Lower lobe of right lung (tissue), 2 donors: ENCODE measurements around the gene TMEM259. TPM values are rescaled to one million over a fixed set of nuclear protein-coding genes. Genes with fewer than 3 reads are reported as not detected.

ENCODE experiments used
- ATAC-seq, 2 donors: fragments of 200-7000 bp; cut with Tn5 transposase; one replicate each; pipeline ENCODE4 v1.9.1; 2020 to 2022; ENCODE audit warnings: mild to moderate bottlenecking in 2 of 2, moderate library complexity in 2 of 2
- DNase-seq: peaks from one replicate; pipeline ENCODE4 v3.0.0-alpha.2; 2020
- H3K27ac ChIP-seq: fragments of 200-600 bp; one replicate; pipeline ENCODE4 v1.8.0; 2022
- H3K27me3 ChIP-seq: fragments of 200-600 bp; one replicate; pipeline ENCODE4 v1.8.0; 2022; ENCODE audit warnings: low read depth
- H3K36me3 ChIP-seq: fragments of 200-600 bp; one replicate; pipeline ENCODE4 v1.8.0; 2022; ENCODE audit warnings: mild to moderate bottlenecking
- H3K4me1 ChIP-seq: fragments of 200-600 bp; one replicate; pipeline ENCODE4 v1.8.0; 2022
- H3K4me3 ChIP-seq: fragments of 200-600 bp; one replicate; pipeline ENCODE4 v1.8.0; 2022; ENCODE audit warnings: mild to moderate bottlenecking
- H3K9me3 ChIP-seq: fragments of 200-600 bp; one replicate; pipeline ENCODE4 v1.8.0; 2022
- intact Hi-C: fragments of 100-400 bp; cut with DNase I; formaldehyde crosslinking; loops from one replicate; pipeline ENCODE4 v1.11.0; 2022
- total RNA-seq: library from RNA; stranded (reverse); fragmentation: NEBNext Ultra II Directional; extraction: Animal tissue kit (Norgen Biotek cat#: 25700); gene quantifications from one replicate; pipeline ENCODE4 v1.2.1, GENCODE V29; 2021
- TF ChIP-seq, protein P1 (sequence below): fragments of 200-600 bp; IDR thresholded peaks from one replicate; pipeline ENCODE4 v1.8.0; 2022; ENCODE audit warnings: antibody characterized with exemption, mild to moderate bottlenecking
- donor health status: DM: no; HTN: yes; CAD: no; lungs with severe emphysema.

TMEM259 gene
- total RNA-seq, 1 donor from 2014 or later, result 159 TPM

DNA sequence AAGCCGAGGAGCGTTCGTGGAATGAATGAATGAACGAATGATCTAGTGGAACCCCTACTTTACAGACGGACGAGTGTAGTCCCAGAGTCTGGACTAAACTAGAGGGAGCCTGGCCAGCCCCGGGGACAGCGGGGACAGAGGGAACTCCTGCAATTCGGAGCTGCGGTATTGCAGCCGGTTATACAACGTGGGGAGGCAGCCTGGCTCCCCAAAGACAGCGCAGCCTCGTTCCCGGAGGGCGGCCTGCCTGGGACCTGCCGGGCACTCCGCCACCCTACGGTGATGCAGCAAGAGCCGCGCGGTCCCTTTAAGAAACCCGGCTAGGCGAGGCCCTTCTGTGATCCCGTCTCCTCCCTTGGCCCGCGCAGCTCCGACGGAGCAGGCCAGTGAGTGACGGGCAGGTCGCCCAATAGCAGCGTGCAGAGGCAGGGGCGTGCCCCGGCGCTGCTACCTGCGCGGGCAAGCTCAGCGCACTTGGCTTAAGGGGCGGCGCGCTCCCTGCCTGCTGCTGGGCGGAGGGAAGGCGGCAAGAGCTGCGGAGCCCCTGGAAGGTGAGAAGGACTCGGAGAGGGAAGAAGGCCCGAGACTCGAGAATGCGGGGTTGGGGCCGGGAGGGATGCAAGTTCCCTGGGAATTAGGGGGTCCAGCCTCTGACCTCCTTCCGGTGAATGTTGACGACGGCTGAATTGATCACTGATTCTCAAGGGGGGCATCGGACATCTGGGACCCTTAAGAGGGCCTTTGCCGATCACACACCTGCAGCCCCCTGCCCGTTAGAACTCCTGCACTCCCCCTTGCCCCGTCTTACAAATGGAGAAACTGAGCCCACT, 18.9 kb upstream of the TMEM259 start, which contains the start of gene ABCA7:
Gene ABCA7 (plus strand): TSS at position 462 of the 830 bp plus-strand sequence. CDS start 1,255 bp downstream, outside the sequence.
- intact Hi-C loops, result no loop called here

GRCh38 chr19:1038978-1039645, 18.2 kb upstream of the TMEM259 start:
- TF ChIP-seq, protein P1, sequence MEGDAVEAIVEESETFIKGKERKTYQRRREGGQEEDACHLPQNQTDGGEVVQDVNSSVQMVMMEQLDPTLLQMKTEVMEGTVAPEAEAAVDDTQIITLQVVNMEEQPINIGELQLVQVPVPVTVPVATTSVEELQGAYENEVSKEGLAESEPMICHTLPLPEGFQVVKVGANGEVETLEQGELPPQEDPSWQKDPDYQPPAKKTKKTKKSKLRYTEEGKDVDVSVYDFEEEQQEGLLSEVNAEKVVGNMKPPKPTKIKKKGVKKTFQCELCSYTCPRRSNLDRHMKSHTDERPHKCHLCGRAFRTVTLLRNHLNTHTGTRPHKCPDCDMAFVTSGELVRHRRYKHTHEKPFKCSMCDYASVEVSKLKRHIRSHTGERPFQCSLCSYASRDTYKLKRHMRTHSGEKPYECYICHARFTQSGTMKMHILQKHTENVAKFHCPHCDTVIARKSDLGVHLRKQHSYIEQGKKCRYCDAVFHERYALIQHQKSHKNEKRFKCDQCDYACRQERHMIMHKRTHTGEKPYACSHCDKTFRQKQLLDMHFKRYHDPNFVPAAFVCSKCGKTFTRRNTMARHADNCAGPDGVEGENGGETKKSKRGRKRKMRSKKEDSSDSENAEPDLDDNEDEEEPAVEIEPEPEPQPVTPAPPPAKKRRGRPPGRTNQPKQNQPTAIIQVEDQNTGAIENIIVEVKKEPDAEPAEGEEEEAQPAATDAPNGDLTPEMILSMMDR, result no peak
- Histone ChIP-seq H3K4me3 (peak overlapping the region; percentile 74), H3K36me3 (peaks cover 39% of the 10 kb centered on the region), H3K9me3 (no peaks in the 10 kb centered on the region), H3K27ac (peak overlapping the region; percentile 79), H3K4me1 (peaks cover 40% of the 10 kb centered on the region), H3K27me3 (no peaks in the 10 kb centered on the region)
- DNase-seq (no peak), ATAC-seq (no peak)
- intact Hi-C loops, result no loop called here

More for the DNA sequence above, 18.9 kb upstream of the TMEM259 start, which contains the start of gene ABCA7:
- Histone ChIP-seq H3K4me3 (peak within 1 kb of the TSS; percentile 74), H3K9me3 (no peaks in the 10 kb centered on the region), H3K4me1 (peaks cover 40% of the 10 kb centered on the region), H3K36me3 (peaks cover 44% of the 10 kb centered on the region), H3K27ac (peak within 1 kb of the TSS; percentile 79), H3K27me3 (no peaks in the 10 kb centered on the region)
- TF ChIP-seq, protein P1, result no peak
- ATAC-seq (peak; percentile 96), DNase-seq (peak; percentile 99)

GRCh38 chr19:1037621-1038064, 16.7 kb upstream of the TMEM259 start:
- peaks cover 40% of the 10 kb centered on the region for H3K4me1 ChIP-seq
- intact Hi-C loops, result no loop called here
- DNase-seq (no peak), ATAC-seq (no peak)
- H3K4me3 ChIP-seq, result no peak overlapping the region
- peaks cover 47% of the 10 kb centered on the region for H3K36me3 ChIP-seq
- H3K27ac ChIP-seq, result peak overlapping the region; percentile 79
- TF ChIP-seq, protein P1, result no peak
- H3K27me3 ChIP-seq, result no peaks in the 10 kb centered on the region
- H3K9me3 ChIP-seq, result no peaks in the 10 kb centered on the region

GRCh38 chr19:1035998-1036621, 15.2 kb upstream of the TMEM259 start:
- Histone ChIP-seq H3K27me3 (no peaks in the 10 kb centered on the region), H3K9me3 (no peaks in the 10 kb centered on the region), H3K4me1 (peaks cover 28% of the 10 kb centered on the region), H3K4me3 (no peak overlapping the region), H3K36me3 (peaks cover 57% of the 10 kb centered on the region), H3K27ac (no peak overlapping the region)
- no peak for ATAC-seq
- no peak for DNase-seq
- intact Hi-C loops, result no loop called here
- TF ChIP-seq, protein P1, result no peak

- ATAC-seq, result no peak
- Histone ChIP-seq H3K27ac (no peak overlapping the region), H3K4me3 (no peak overlapping the region), H3K36me3 (peaks cover 53% of the 10 kb centered on the region), H3K4me1 (peaks cover 28% of the 10 kb centered on the region), H3K27me3 (no peaks in the 10 kb centered on the region), H3K9me3 (no peaks in the 10 kb centered on the region)
- TF ChIP-seq, protein P1, result no peak
- DNase-seq, result no peak
- intact Hi-C loops, result no loop called here
Observed at GRCh38 chr19:1032264-1032867, 11.4 kb upstream of the TMEM259 start.
